Bronchial epithelial cell (primary cell): ENCODE measurements around the gene MCEMP1. TPM values are rescaled to one million over a fixed set of nuclear protein-coding genes. Genes with fewer than 3 reads are reported as not detected.

Experiments used
- DNase-seq: peaks from one replicate; pipeline ENCODE4 v3.0.0-alpha.2; 2010; ENCODE audit warnings: low read depth
- FAIRE-seq: peaks from 2 replicates; lab custom pipeline; 2011; peaks lifted over from hg19 to GRCh38; lab: Jason Lieb, UNC
- H3K27me3 ChIP-seq: 2 replicates; pipeline ENCODE4 v1.5.1; 2011; ENCODE audit warnings: low read length; ENCODE audit not compliant: control insufficient read depth, insufficient read depth
- H3K36me3 ChIP-seq: 2 replicates; pipeline ENCODE4 v1.5.1; 2011; ENCODE audit warnings: low read length; ENCODE audit not compliant: control insufficient read depth, insufficient read depth
- H3K4me3 ChIP-seq: 2 replicates; pipeline ENCODE4 v1.5.1; 2011; ENCODE audit warnings: mild to moderate bottlenecking, low read depth, low read length, control low read depth
- total RNA-seq: library from RNA; depleted of rRNA; stranded (reverse); fragments of >200 nt; gene quantifications from 2 replicates; pipeline ENCODE4 v1.2.1, GENCODE V29; 2014
- TF ChIP-seq, protein P1 (sequence below): IDR thresholded peaks from 2 replicates; pipeline ENCODE4 v1.5.1; 2011; ENCODE audit warnings: mild to moderate bottlenecking, moderate library complexity, low read length, control low read depth, inconsistent platforms; ENCODE audit not compliant: insufficient read depth, severe bottlenecking

MCEMP1 gene
- total RNA-seq, 1 donor from 2014 or later = not detected

DNA sequence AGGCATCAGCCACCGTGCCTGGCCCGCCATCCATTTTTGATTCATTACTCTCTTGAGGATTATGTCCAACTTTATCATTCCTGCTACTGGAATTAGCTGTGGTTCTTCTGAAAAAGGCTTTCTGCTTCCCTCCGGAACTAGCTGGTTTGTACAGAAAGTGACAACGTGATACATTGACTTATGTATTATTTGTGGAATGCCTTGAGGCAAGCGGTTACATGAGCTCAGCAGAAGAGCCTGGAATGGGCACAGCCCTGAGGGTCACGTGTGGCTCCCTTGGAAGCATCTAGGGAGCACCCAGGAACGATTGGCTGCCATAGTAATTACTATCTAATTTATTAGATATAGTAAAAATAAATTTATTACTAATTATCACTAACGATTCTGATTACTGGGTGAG, 22.5 kb upstream of the MCEMP1 start:
- H3K36me3 ChIP-seq = no peaks in the 10 kb centered on the region
- no peak for FAIRE-seq
- TF ChIP-seq, protein P1, sequence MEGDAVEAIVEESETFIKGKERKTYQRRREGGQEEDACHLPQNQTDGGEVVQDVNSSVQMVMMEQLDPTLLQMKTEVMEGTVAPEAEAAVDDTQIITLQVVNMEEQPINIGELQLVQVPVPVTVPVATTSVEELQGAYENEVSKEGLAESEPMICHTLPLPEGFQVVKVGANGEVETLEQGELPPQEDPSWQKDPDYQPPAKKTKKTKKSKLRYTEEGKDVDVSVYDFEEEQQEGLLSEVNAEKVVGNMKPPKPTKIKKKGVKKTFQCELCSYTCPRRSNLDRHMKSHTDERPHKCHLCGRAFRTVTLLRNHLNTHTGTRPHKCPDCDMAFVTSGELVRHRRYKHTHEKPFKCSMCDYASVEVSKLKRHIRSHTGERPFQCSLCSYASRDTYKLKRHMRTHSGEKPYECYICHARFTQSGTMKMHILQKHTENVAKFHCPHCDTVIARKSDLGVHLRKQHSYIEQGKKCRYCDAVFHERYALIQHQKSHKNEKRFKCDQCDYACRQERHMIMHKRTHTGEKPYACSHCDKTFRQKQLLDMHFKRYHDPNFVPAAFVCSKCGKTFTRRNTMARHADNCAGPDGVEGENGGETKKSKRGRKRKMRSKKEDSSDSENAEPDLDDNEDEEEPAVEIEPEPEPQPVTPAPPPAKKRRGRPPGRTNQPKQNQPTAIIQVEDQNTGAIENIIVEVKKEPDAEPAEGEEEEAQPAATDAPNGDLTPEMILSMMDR = no peak

GRCh38 chr19:7655581-7655980, 21.3 kb upstream of the MCEMP1 start:
- DNase-seq = no peak
- Histone ChIP-seq H3K27me3 (peaks cover 2% of the 10 kb centered on the region), H3K36me3 (no peaks in the 10 kb centered on the region), H3K4me3 (no peak overlapping the region)
- no peak for FAIRE-seq
- TF ChIP-seq, protein P1 = no peak

More for the DNA sequence above, 22.5 kb upstream of the MCEMP1 start:
- Histone ChIP-seq H3K27me3 (peaks cover 2% of the 10 kb centered on the region), H3K4me3 (no peak overlapping the region)
- peak; percentile 15 for DNase-seq

DNA sequence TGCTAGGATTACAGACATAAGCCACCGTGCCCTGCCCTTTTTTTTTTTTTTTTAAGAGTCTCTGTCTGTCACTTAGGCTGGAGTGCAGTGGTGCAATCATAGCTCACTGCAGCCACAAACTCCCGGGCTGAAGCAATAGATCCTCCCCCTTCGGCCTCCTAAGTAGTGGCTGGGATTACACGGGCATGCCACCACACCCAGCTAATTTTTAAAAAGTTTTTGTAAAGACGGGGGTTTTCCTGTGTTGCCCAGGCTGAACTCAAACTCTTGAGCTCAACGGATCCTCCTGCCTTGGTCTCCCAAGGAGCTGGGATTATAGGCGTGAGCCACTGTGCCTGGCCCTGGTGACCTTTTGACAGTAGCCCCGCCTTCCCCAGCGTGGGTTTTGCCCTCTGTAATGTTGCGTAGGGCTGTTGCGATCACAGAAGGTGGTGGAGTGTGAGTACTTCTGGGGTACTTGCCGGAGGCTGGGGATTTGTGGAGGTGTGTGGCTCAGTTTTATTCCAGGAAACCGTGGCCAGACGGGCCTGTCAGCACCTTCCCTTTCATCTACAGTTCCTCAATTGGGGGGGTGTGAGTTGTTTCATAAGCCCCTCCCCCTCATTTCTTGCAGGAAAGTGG, 19.6 kb upstream of the MCEMP1 start:
- Histone ChIP-seq H3K27me3 (peaks cover 2% of the 10 kb centered on the region), H3K36me3 (no peaks in the 10 kb centered on the region), H3K4me3 (no peak overlapping the region)
- TF ChIP-seq, protein P1 = no peak
- FAIRE-seq = no peak
- no peak for DNase-seq

DNA sequence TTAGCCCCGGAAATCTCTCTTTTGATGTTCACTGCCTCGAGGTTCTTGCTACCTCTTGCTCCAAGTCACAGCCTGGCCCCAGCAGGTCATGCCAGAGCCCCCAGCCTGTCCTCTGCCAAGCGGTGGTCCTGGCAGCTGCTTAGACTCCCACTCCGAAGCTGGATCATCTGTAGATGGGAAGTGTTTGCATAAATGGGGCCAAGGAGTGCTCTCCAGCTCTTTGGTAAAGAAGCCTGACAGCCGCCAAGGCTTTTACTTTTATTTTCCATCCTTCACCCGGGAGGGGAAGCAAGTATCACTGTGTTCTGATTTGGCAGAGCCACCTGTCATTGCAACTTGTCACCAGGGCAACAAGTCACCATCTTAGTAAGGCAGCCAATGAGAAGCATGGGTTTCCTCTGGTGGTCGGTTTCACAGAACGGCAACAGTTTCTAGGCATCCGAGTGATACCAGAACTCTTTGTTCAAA, 18.6 kb upstream of the MCEMP1 start:
- TF ChIP-seq, protein P1 = no peak
- FAIRE-seq (no peak), DNase-seq (no peak)
- Histone ChIP-seq H3K36me3 (no peaks in the 10 kb centered on the region), H3K4me3 (no peak overlapping the region), H3K27me3 (peaks cover 2% of the 10 kb centered on the region)

GRCh38 chr19:7661744-7662538, 14.9 kb upstream of the MCEMP1 start:
- TF ChIP-seq, protein P1 = no peak
- FAIRE-seq (no peak), DNase-seq (no peak)
- Histone ChIP-seq H3K36me3 (no peaks in the 10 kb centered on the region), H3K27me3 (no peaks in the 10 kb centered on the region), H3K4me3 (no peak overlapping the region)
